HepG2 (cell line): ENCODE data around the gene LUZP2. TPM values are rescaled to one million over a fixed set of nuclear protein-coding genes. Genes with fewer than 3 reads are reported as not detected.

Experiments
- ATAC-seq: fragments of 200-7000 bp; cut with Tn5 transposase; 3 replicates; pipeline ENCODE4 v1.9.1; 2020; ENCODE audit warnings: mild to moderate bottlenecking, moderate library complexity
- BruUV-seq: library from RNA; stranded (reverse); fragments of 400-500 nt; replicated peaks from 2 replicates; lab custom pipeline; 2021; lab: Mats Ljungman, UMichigan
- CTCF ChIA-PET: fragments of 300-600 bp; formaldehyde crosslinking; extraction: SDS; loops from one replicate; lab custom pipeline; 2021; ENCODE audit warnings: low total read pairs, inconsistent platforms, low intra/inter-chr PET ratio; lab: Yijun Ruan, JAX
- POLR2A ChIA-PET: fragments of 350-600 bp; sonication (Branson Sonifier 250); formaldehyde crosslinking; loops from one replicate; lab custom pipeline; 2020; ENCODE audit warnings: antibody characterized with exemption, inconsistent platforms; lab: Yijun Ruan, JAX
- DNase-seq: peaks from one replicate; pipeline ENCODE4 v3.0.0-alpha.2; 2015; ENCODE audit warnings: low spot score
- FAIRE-seq: peaks from 3 replicates; lab custom pipeline; 2011; peaks lifted over from hg19 to GRCh38; lab: Jason Lieb, UNC
- H2AFZ ChIP-seq: one replicate; pipeline ENCODE4 v1.6.1; 2011; ENCODE audit warnings: low read length, inconsistent platforms
- H3K27ac ChIP-seq: fragments of 300-600 bp; 3 replicates; pipeline ENCODE4 v1.8.0; 2011; ENCODE audit warnings: mixed run types, mild to moderate bottlenecking, mixed read lengths, low read length, inconsistent platforms; ENCODE audit not compliant: insufficient read depth; ENCODE audit errors: extremely low read length
- H3K27me3 ChIP-seq, 2 experiments: fragments of 200-600 bp in 1 of 2; 2 replicates in 1 of 2; 3 replicates in 1 of 2; pipeline versions ENCODE4 v1.6.0 to v1.8.0; 2011; ENCODE audit warnings: low read length in 2 of 2, mild to moderate bottlenecking in 2 of 2, moderate library complexity in 2 of 2, inconsistent platforms in 1 of 2; ENCODE audit not compliant: insufficient read depth in 2 of 2, control insufficient read depth in 1 of 2
- H3K36me3 ChIP-seq, 2 experiments: fragments of 200-600 bp in 1 of 2; replicated peaks in 1 of 2; 2 replicates in 1 of 2; 3 replicates in 1 of 2; pipeline versions ENCODE4 v1.5.1 to v1.8.0; 2011; ENCODE audit warnings: low read length in 2 of 2, inconsistent platforms in 1 of 2; ENCODE audit not compliant: insufficient read depth in 2 of 2, control insufficient read depth in 1 of 2
- H3K4me1 ChIP-seq: 2 replicates; pipeline ENCODE4 v1.5.1; 2012; ENCODE audit warnings: low read length, inconsistent platforms; ENCODE audit not compliant: insufficient read depth
- H3K4me2 ChIP-seq: 2 replicates; pipeline ENCODE4 v1.6.0; 2011; ENCODE audit warnings: low read depth, low read length, inconsistent platforms
- H3K4me3 ChIP-seq, 3 experiments: fragments of 200-600 bp in 1 of 3; sonication (generic), shearing (Covaris generic) in 1 of 3; replicated peaks in 1 of 3; 2 replicates each; pipeline ENCODE4 v1.5.1; 2011 to 2016; ENCODE audit warnings: low read length in 3 of 3, inconsistent platforms in 2 of 3, low read depth in 2 of 3, mild to moderate bottlenecking in 2 of 3, control low read depth in 1 of 3, mixed read lengths in 1 of 3; ENCODE audit not compliant: insufficient read depth in 1 of 3
- H3K79me2 ChIP-seq: one replicate; pipeline ENCODE4 v1.6.1; 2011; ENCODE audit warnings: low read length, inconsistent platforms; ENCODE audit not compliant: insufficient read depth
- H3K9ac ChIP-seq: 2 replicates; pipeline ENCODE4 v1.6.0; 2011; ENCODE audit warnings: mild to moderate bottlenecking, low read depth, low read length, inconsistent platforms; ENCODE audit not compliant: insufficient read depth
- H3K9me3 ChIP-seq: 2 replicates; pipeline ENCODE4 v1.5.1; 2012; ENCODE audit warnings: mild to moderate bottlenecking, low read length
- H4K20me1 ChIP-seq: 2 replicates; pipeline ENCODE4 v1.6.0; 2011; ENCODE audit warnings: inconsistent platforms, mild to moderate bottlenecking, low read length, moderate library complexity; ENCODE audit not compliant: insufficient read depth
- ATF1 ChIP-seq: IDR thresholded peaks from 2 replicates; pipeline ENCODE4 v1.6.1; 2016; ENCODE audit warnings: mild to moderate bottlenecking, control low read depth
- BRD4 ChIP-seq: sonication (generic); formaldehyde crosslinking; IDR thresholded peaks from 2 replicates; pipeline ENCODE4 v1.4.0; 2020; ENCODE audit warnings: missing genetic modification reagents
- DNMT3B ChIP-seq: conservative IDR thresholded peaks from 2 replicates; pipeline ENCODE4 v1.6.1; 2016; ENCODE audit warnings: missing biosample characterization, control low read depth
- EHMT2 ChIP-seq: fragments of 200-600 bp; sonication (generic); IDR thresholded peaks from 2 replicates; pipeline ENCODE4 v1.7.0; 2017; ENCODE audit warnings: antibody characterized with exemption, low read depth, low read length, borderline replicate concordance
- GFI1 ChIP-seq: sonication (generic); formaldehyde crosslinking; IDR thresholded peaks from 2 replicates; pipeline ENCODE4 v1.5.0; 2020; ENCODE audit warnings: missing genetic modification reagents, mild to moderate bottlenecking, borderline replicate concordance
- HNRNPLL ChIP-seq: fragments of 200-400 bp; formaldehyde crosslinking; IDR thresholded peaks from 2 replicates; pipeline ENCODE4 v1.6.1; 2017; ENCODE audit warnings: mild to moderate bottlenecking, low read depth, low read length; ENCODE audit not compliant: poor library complexity, severe bottlenecking
- HOMEZ ChIP-seq: IDR thresholded peaks from 2 replicates; pipeline ENCODE4 v1.6.1; 2016; ENCODE audit warnings: low read depth
- IKZF1 ChIP-seq: fragments of 450-650 bp; IDR thresholded peaks from 2 replicates; pipeline ENCODE4 v1.7.1; 2016
- KLF13 ChIP-seq: sonication (generic); formaldehyde crosslinking; IDR thresholded peaks from 2 replicates; pipeline ENCODE4 v1.4.0; 2020; ENCODE audit warnings: mild to moderate bottlenecking, missing genetic modification reagents
- MED8 ChIP-seq: sonication (generic); formaldehyde crosslinking; IDR thresholded peaks from 2 replicates; pipeline ENCODE4 v1.8.1; 2023; ENCODE audit warnings: mild to moderate bottlenecking, missing genetic modification reagents; ENCODE audit not compliant: insufficient replicate concordance
- NFATC3 ChIP-seq: sonication (generic); formaldehyde crosslinking; IDR thresholded peaks from 2 replicates; pipeline ENCODE4 v1.5.1; 2020; ENCODE audit warnings: mild to moderate bottlenecking, missing genetic modification reagents
- UBTF ChIP-seq: sonication (generic); formaldehyde crosslinking; IDR thresholded peaks from 2 replicates; pipeline ENCODE4 v1.4.0; 2020; ENCODE audit warnings: mild to moderate bottlenecking, missing genetic modification reagents
- ZBTB3 ChIP-seq: sonication (generic); formaldehyde crosslinking; IDR thresholded peaks from 2 replicates; pipeline ENCODE4 v1.4.0; 2020; ENCODE audit warnings: low read depth, mild to moderate bottlenecking, moderate library complexity, missing genetic modification reagents, borderline replicate concordance
- ZNF292 ChIP-seq: sonication (generic); formaldehyde crosslinking; IDR thresholded peaks from 2 replicates; pipeline ENCODE4 v1.8.1; 2022; ENCODE audit warnings: mild to moderate bottlenecking, low read depth, missing genetic modification reagents, borderline replicate concordance
- ZNF496 ChIP-seq: sonication (generic); formaldehyde crosslinking; IDR thresholded peaks from 2 replicates; pipeline ENCODE4 v1.8.1; 2023; ENCODE audit warnings: mild to moderate bottlenecking, moderate library complexity, missing genetic modification reagents; ENCODE audit not compliant: insufficient replicate concordance
- ZNF543 ChIP-seq: sonication (generic); formaldehyde crosslinking; IDR thresholded peaks from 2 replicates; pipeline ENCODE4 v1.4.0; 2020; ENCODE audit warnings: mild to moderate bottlenecking, missing genetic modification reagents
- ZNF556 ChIP-seq: sonication (generic); formaldehyde crosslinking; IDR thresholded peaks from 2 replicates; pipeline ENCODE4 v1.4.0; 2020; ENCODE audit warnings: mild to moderate bottlenecking, missing genetic modification reagents, borderline replicate concordance
- ZNF563 ChIP-seq: sonication (generic); formaldehyde crosslinking; IDR thresholded peaks from 2 replicates; pipeline ENCODE4 v1.8.0; 2022; ENCODE audit warnings: mild to moderate bottlenecking, moderate library complexity, missing genetic modification reagents
- in situ Hi-C: cut with HindIII; loops from 2 replicates; pipeline ENCODE4 v1.10.0; 2017; ENCODE audit warnings: low pct_unique_long_range_greater_than_20kb; ENCODE audit not compliant: extremely low pct_ligation_motif_present
- intact Hi-C: fragments of 100-400 bp; cut with micrococcal nuclease; formaldehyde crosslinking; loops from one replicate; pipeline ENCODE4 v1.10.0; 2022; ENCODE audit not compliant: unreplicated experiment
- polyA plus RNA-seq, 8 experiments: library from polyadenylated mRNA; depleted of rRNA in 3 of 8; stranded (reverse) in 7 of 8; unstranded in 1 of 8; fragments of >200 nt; fragmentation: Illumina TruSeq in 4 of 8; extraction: Trizol in 4 of 8; gene quantifications; 2 replicates each; pipeline versions ENCODE4 v1.2.1 to v1.2.3, GENCODE V29; 2011 to 2016; ENCODE audit warnings: low read depth in 4 of 8, missing spikeins in 1 of 8, mixed read lengths in 1 of 8; ENCODE audit not compliant: insufficient read depth in 1 of 8
- total RNA-seq, 5 experiments: library from RNA; depleted of rRNA; stranded (reverse); fragments of >200 nt; fragmentation: Illumina TruSeq; extraction: Trizol; gene quantifications; 2 replicates each; pipeline ENCODE4 v1.2.3, GENCODE V29; 2016; ENCODE audit warnings: low read depth in 1 of 5

The LUZP2 gene
- total and polyA plus RNA-seq, 2 of the 13 experiments (the other 11 are each of a cell fraction or from before 2014, with no cell fraction given), result not detected

- H3K27me3 ChIP-seq, result no peaks in the 10 kb centered on the region
- no peaks in the 10 kb centered on the region for H4K20me1 ChIP-seq
- no peak overlapping the region for H2AFZ ChIP-seq
- H3K36me3 ChIP-seq, result no peaks in the 10 kb centered on the region
- ATAC-seq (no peak), DNase-seq (no peak), FAIRE-seq (no peak)
- H3K27ac ChIP-seq, result no peak overlapping the region
- H3K4me3 ChIP-seq, result no peak overlapping the region
- no peaks in the 10 kb centered on the region for H3K9me3 ChIP-seq
- no peak overlapping the region for H3K9ac ChIP-seq
- POLR2A ChIA-PET, result no interaction called here
- intact Hi-C loops, result no loop called here
- TF ChIP-seq ZNF556 (CRISPR knock-in tag), result no peak
- no peak for TF ChIP-seq NFATC3 (CRISPR knock-in tag)
- no peak for TF ChIP-seq ATF1 (CRISPR knock-in tag)
- TF ChIP-seq ZBTB3 (CRISPR knock-in tag), result no peak
- no peak for TF ChIP-seq ZNF563 (CRISPR knock-in tag)
- TF ChIP-seq ZNF543 (CRISPR knock-in tag), result no peak
- in situ Hi-C loops, result no loop called here
- no TSS peak for BruUV-seq
- no peak overlapping the region for H3K4me2 ChIP-seq
- H3K4me1 ChIP-seq, result no peaks in the 10 kb centered on the region
- H3K79me2 ChIP-seq, result no peaks in the 10 kb centered on the region
- CTCF ChIA-PET, result no interaction called here
Observed at GRCh38 chr11:24642648-24643047, 145.8 kb downstream of the LUZP2 start.

GRCh38 chr11:24645563-24645962, 148.7 kb downstream of the LUZP2 start:
- BruUV-seq, result no TSS peak

More at GRCh38 chr11:24645563-24645962, 148.7 kb downstream of the LUZP2 start:
- no peak for ATAC-seq
- no peaks in the 10 kb centered on the region for H4K20me1 ChIP-seq
- no peaks in the 10 kb centered on the region for H3K27me3 ChIP-seq
- no peak for DNase-seq
- intact Hi-C loops, result no loop called here
- no peak overlapping the region for H2AFZ ChIP-seq
- ChIA-PET POLR2A (no interaction called here), CTCF (no interaction called here)
- no peak overlapping the region for H3K4me2 ChIP-seq
- H3K4me3 ChIP-seq, result no peak overlapping the region
- no peak for FAIRE-seq
- H3K9ac ChIP-seq, result no peak overlapping the region
- H3K27ac ChIP-seq, result no peak overlapping the region
- in situ Hi-C loops, result no loop called here
- no peaks in the 10 kb centered on the region for H3K9me3 ChIP-seq
- TF ChIP-seq EHMT2, result no peak
- no peak for TF ChIP-seq UBTF (CRISPR knock-in tag)
- no peak for TF ChIP-seq ZNF292 (CRISPR knock-in tag)
- no peak for TF ChIP-seq MED8 (CRISPR knock-in tag)
- no peak for TF ChIP-seq DNMT3B
- TF ChIP-seq KLF13, result no peak
- TF ChIP-seq IKZF1, result no peak
- TF ChIP-seq GFI1 (CRISPR knock-in tag), result no peak
- no peak for TF ChIP-seq HOMEZ (CRISPR knock-in tag)
- TF ChIP-seq HNRNPLL, result no peak
- TF ChIP-seq BRD4 (CRISPR knock-in tag), result no peak
- TF ChIP-seq ZNF496 (CRISPR knock-in tag), result no peak
- H3K4me1 ChIP-seq, result no peaks in the 10 kb centered on the region
- H3K36me3 ChIP-seq, result no peaks in the 10 kb centered on the region
- no peaks in the 10 kb centered on the region for H3K79me2 ChIP-seq
